BLaER1 (cell line): ENCODE results near the gene ATXN7L2.
"Not testable (repeated sequence)": the region's sequence is repeated elsewhere in the genome, so short reads cannot be mapped to it uniquely, and the experiment has no call there.

Experiments used
- H3K27ac ChIP-seq: shearing (Covaris generic); formaldehyde crosslinking; 2 replicates; pipeline ENCODE4 v1.8.1; 2022
- H3K27me3 ChIP-seq: shearing (Covaris generic); formaldehyde crosslinking; 2 replicates; pipeline ENCODE4 v1.8.1; 2022
- H3K36me3 ChIP-seq: shearing (Covaris generic); formaldehyde crosslinking; 2 replicates; pipeline ENCODE4 v1.8.1; 2022
- H3K4me1 ChIP-seq: shearing (Covaris generic); formaldehyde crosslinking; 2 replicates; pipeline ENCODE4 v1.8.1; 2022
- H3K4me2 ChIP-seq: shearing (Covaris generic); formaldehyde crosslinking; 2 replicates; pipeline ENCODE4 v1.8.1; 2022
- H3K4me3 ChIP-seq: shearing (Covaris generic); formaldehyde crosslinking; 2 replicates; pipeline ENCODE4 v1.8.1; 2022
- H3K9ac ChIP-seq: shearing (Covaris generic); formaldehyde crosslinking; 2 replicates; pipeline ENCODE4 v1.8.1; 2022
- H3K9me3 ChIP-seq: shearing (Covaris generic); formaldehyde crosslinking; 2 replicates; pipeline ENCODE4 v1.8.1; 2022
- H4K20me1 ChIP-seq: shearing (Covaris generic); formaldehyde crosslinking; 2 replicates; pipeline ENCODE4 v1.8.1; 2022
- Cebpa-rat ChIP-seq: shearing (Covaris generic); IDR thresholded peaks from 2 replicates; pipeline ENCODE4 v1.8.1; 2022

The ATXN7L2 gene

DNA sequence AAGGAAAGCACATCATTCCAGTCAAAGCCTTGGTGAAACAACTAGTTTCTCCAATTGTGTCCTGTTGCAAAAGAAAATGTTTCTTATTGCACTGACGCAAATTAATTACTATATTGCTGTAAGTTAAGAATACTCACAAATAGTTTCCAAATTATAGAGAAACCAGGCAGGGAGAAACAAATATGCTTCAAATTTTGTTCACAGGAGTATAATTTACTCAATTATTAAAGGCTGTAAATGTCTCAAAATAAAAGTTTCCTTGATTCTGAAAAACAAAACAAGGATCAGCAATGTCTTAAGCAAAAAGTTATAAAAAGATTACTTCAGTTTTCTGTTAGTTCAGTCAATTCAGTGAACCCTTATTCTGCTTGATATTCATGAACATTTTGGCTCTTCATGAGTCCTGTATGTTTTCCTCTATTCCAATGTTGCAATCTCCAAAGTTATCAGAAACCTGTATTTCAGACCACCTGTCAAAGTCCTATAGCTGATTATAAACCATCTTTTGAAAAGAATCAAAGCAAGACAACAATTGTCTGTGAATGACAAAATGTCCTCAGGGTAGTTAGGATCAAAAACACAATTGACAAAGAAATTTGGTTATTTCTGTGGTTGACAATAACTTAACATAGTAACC lies 29.1 kb upstream of the ATXN7L2 start:
- peaks cover 47% of the 10 kb centered on the region for H3K9me3 ChIP-seq
- H3K4me2 ChIP-seq, result no peak overlapping the region
- H3K4me1 ChIP-seq, result no peaks in the 10 kb centered on the region
- no peak for TF ChIP-seq Cebpa-rat
- no peak overlapping the region for H3K27ac ChIP-seq
- no peaks in the 10 kb centered on the region for H3K36me3 ChIP-seq
- no peaks in the 10 kb centered on the region for H4K20me1 ChIP-seq
- no peaks in the 10 kb centered on the region for H3K27me3 ChIP-seq
- no peak overlapping the region for H3K4me3 ChIP-seq
- no peak overlapping the region for H3K9ac ChIP-seq

GRCh38 chr1:109457819-109458218 lies 25.9 kb upstream of the ATXN7L2 start:
- Histone ChIP-seq H3K9ac (no peak overlapping the region), H3K36me3 (no peaks in the 10 kb centered on the region), H4K20me1 (no peaks in the 10 kb centered on the region), H3K4me2 (no peak overlapping the region), H3K9me3 (peaks cover 38% of the 10 kb centered on the region), H3K4me3 (no peak overlapping the region), H3K27ac (no peak overlapping the region), H3K4me1 (no peaks in the 10 kb centered on the region), H3K27me3 (no peaks in the 10 kb centered on the region)
- no peak for TF ChIP-seq Cebpa-rat

GRCh38 chr1:109466125-109466451 lies 17.6 kb upstream of the ATXN7L2 start:
- TF ChIP-seq Cebpa-rat, result no peak
- Histone ChIP-seq H3K9ac (no peak overlapping the region), H3K27me3 (peaks cover 60% of the 10 kb centered on the region), H3K4me1 (peaks cover 9% of the 10 kb centered on the region; the same call in 1 of the 2 replicates), H4K20me1 (no peaks in the 10 kb centered on the region), H3K4me3 (peak overlapping the region; percentile 58), H3K36me3 (no peaks in the 10 kb centered on the region), H3K9me3 (peaks cover 16% of the 10 kb centered on the region), H3K4me2 (peak overlapping the region; percentile 67), H3K27ac (no peak overlapping the region)

- H3K4me2 ChIP-seq, result peak within 1 kb of the TSS; percentile 67
- TF ChIP-seq Cebpa-rat, result no peak
- no peaks in the 10 kb centered on the region for H4K20me1 ChIP-seq
- H3K4me1 ChIP-seq, result peaks cover 9% of the 10 kb centered on the region; the same call in 1 of the 2 replicates
- H3K27me3 ChIP-seq, result peaks cover 60% of the 10 kb centered on the region
- H3K4me3 ChIP-seq, result peak within 1 kb of the TSS; percentile 58
- H3K36me3 ChIP-seq, result no peaks in the 10 kb centered on the region
- H3K9ac ChIP-seq, result no peak within 1 kb of the TSS
- H3K27ac ChIP-seq, result no peak within 1 kb of the TSS
- peaks cover 16% of the 10 kb centered on the region for H3K9me3 ChIP-seq
These were observed 17.0 kb upstream of the ATXN7L2 start, which contains the start of gene SYPL2 for GRCh38 chr1:109466452-109467300. Gene SYPL2, plus strand, starts transcription at chr1:109466546. Its CDS starts 298 bp downstream, at chr1:109466844.

DNA sequence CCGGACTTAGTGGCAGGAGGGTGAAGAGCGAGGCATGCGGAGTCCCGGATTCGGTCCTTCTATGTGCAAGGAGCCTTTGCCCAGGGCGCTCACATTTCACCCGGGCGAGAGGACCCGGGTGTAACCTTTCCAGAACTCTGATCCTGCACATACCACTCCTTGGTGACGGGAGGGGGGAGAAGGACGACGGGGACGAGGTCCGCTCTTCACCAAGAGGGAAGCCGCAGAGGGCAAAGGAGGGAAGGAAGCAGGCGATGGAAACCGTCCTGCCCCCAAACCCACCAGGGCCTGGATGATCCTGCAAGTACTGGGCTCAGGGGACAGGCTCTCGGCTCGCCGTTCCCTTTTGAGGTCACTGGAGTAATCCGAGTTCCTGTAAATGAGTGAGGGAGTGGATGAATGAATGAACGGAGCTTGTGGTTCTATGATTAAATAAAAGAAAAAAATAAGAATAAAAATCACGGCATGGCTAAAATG lies 16.4 kb upstream of the ATXN7L2 start:
- TF ChIP-seq Cebpa-rat, result no peak
- H3K4me1 ChIP-seq, result peaks cover 9% of the 10 kb centered on the region; the same call in 1 of the 2 replicates
- H3K4me2 ChIP-seq, result 0 out of 2 replicates have a peak overlapping the region, but pooled peaks have one; percentile 11
- no peak overlapping the region for H3K4me3 ChIP-seq
- peaks cover 16% of the 10 kb centered on the region for H3K9me3 ChIP-seq
- peaks cover 60% of the 10 kb centered on the region for H3K27me3 ChIP-seq
- no peak overlapping the region for H3K27ac ChIP-seq
- no peaks in the 10 kb centered on the region for H3K36me3 ChIP-seq
- no peak overlapping the region for H3K9ac ChIP-seq
- no peaks in the 10 kb centered on the region for H4K20me1 ChIP-seq

- Histone ChIP-seq H3K9ac (no peak overlapping the region), H3K27me3 (peaks cover 60% of the 10 kb centered on the region), H3K4me3 (no peak overlapping the region)
These were observed 15.6 kb upstream of the ATXN7L2 start for GRCh38 chr1:109468061-109468460.

GRCh38 chr1:109468903-109469302 lies 14.8 kb upstream of the ATXN7L2 start:
- peaks cover 60% of the 10 kb centered on the region for H3K27me3 ChIP-seq
- H3K4me3 ChIP-seq, result no peak overlapping the region
- no peaks in the 10 kb centered on the region for H3K36me3 ChIP-seq
- H4K20me1 ChIP-seq, result no peaks in the 10 kb centered on the region
- peaks cover 9% of the 10 kb centered on the region; the same call in 1 of the 2 replicates for H3K4me1 ChIP-seq
- no peak overlapping the region for H3K9ac ChIP-seq
- H3K4me2 ChIP-seq, result no peak overlapping the region
- peaks cover 16% of the 10 kb centered on the region for H3K9me3 ChIP-seq
- no peak for TF ChIP-seq Cebpa-rat
- no peak overlapping the region for H3K27ac ChIP-seq

More at GRCh38 chr1:109468061-109468460, 15.6 kb upstream of the ATXN7L2 start:
- Histone ChIP-seq H3K4me1 (peaks cover 9% of the 10 kb centered on the region; the same call in 1 of the 2 replicates), H3K9me3 (peaks cover 16% of the 10 kb centered on the region), H3K36me3 (no peaks in the 10 kb centered on the region), H4K20me1 (no peaks in the 10 kb centered on the region), H3K4me2 (no peak overlapping the region), H3K27ac (no peak overlapping the region)
- TF ChIP-seq Cebpa-rat, result no peak

DNA sequence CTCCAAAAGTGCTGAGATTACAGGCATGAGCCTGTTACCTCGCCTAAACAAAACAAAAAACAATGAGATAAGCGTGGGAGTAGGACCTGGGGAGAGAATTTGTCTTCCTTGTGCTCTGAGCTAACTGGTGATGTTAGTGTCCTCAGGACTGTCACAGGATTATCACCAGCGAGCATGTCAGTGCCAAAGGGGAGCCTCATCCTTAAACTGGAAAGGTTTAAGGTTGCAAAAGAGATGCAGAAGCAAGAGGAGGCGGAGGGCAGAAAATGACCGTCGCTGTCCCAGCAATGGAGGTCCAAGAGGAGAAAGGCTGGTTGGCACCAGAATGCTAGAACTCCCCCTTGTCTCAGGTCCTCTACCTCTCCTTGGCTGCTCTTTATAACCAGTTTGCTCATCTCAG lies 13.5 kb upstream of the ATXN7L2 start:
- Histone ChIP-seq H3K9me3 (peaks cover 16% of the 10 kb centered on the region), H3K4me1 (peaks cover 9% of the 10 kb centered on the region; the same call in 1 of the 2 replicates), H3K27ac (no peak overlapping the region), H3K4me2 (no peak overlapping the region), H3K27me3 (peaks cover 50% of the 10 kb centered on the region), H4K20me1 (no peaks in the 10 kb centered on the region), H3K9ac (no peak overlapping the region), H3K36me3 (no peaks in the 10 kb centered on the region), H3K4me3 (no peak overlapping the region)
- TF ChIP-seq Cebpa-rat, result no peak

DNA sequence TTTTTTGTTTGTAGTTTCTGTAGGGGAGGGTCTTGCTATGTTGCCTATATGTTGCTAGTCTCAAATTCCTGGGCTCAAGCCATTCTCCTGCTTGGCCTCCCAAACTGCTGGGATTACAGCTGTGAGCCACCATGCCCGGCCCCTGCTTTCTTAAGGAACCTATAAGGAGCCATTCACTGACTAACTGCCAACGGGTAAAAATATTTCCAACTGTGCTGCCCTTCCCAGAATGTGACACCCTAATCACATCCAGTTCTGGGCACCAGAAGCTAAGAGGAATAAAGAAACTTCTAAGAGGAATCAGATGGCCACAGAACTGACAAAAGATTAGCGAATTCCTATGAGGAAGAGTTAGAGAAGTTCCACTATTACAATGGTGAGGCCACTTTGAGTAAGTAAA lies 10.9 kb upstream of the ATXN7L2 start:
- Histone ChIP-seq H3K9me3 (no peaks in the 10 kb centered on the region), H3K9ac (no peak overlapping the region), H3K4me1 (no peaks in the 10 kb centered on the region), H4K20me1 (no peaks in the 10 kb centered on the region), H3K27me3 (peaks cover 24% of the 10 kb centered on the region), H3K4me2 (no peak overlapping the region), H3K4me3 (no peak overlapping the region), H3K27ac (no peak overlapping the region), H3K36me3 (no peaks in the 10 kb centered on the region)
- TF ChIP-seq Cebpa-rat, result no peak

DNA sequence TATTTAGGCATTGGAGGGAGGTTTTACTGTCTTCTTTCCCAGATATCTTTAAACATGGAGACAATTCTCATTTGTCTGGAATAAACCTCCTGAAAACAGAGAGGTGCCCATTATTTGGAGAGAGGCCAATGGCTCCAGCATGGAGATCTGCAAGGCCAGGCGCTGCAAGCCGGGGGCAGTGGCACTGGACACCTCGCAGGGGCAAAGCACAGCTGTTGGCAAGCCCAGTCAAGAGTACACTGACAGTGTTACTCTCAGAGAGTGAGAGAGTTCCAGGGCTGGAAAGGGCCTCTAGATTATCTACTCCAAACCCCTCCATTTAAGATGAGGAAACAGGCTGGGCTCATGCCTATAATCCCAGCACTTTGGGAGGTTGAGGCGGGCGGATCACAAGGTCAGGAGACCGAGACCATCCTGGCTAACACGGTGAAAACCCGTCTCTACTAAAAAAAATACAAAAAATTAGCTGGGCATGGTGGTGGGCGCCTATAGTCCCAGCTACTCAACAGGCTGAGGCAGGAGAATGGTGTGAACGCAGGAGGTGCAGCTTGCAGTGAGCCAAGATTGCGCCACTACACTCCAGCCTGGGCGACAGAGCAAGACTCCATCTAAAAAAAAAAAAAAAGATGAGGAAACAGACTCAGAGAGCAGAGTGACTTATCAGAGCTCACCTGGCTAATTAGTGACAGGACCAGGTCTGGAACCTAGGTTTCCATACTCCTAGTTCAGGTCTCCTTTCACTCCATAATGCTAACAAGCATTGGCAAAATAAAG lies 10.2 kb upstream of the ATXN7L2 start:
- H3K27ac ChIP-seq, H3K4me3 ChIP-seq, H4K20me1 ChIP-seq, H3K9me3 ChIP-seq, H3K4me1 ChIP-seq, H3K4me2 ChIP-seq, H3K36me3 ChIP-seq, H3K9ac ChIP-seq: not testable (repeated sequence)
- H3K27me3 ChIP-seq, result peaks cover 17% of the 10 kb centered on the region
